ENCODE results near the gene SSMEM1. TPM values are rescaled to one million over a fixed set of nuclear protein-coding genes. Genes with fewer than 3 reads are reported as not detected.
"Not testable (repeated sequence)": the region's sequence is repeated elsewhere in the genome, so short reads cannot be mapped to it uniquely, and the experiment has no call there.

SSMEM1 gene
- total RNA-seq, 1 experiment from 2014 or later, result not detected

DNA sequence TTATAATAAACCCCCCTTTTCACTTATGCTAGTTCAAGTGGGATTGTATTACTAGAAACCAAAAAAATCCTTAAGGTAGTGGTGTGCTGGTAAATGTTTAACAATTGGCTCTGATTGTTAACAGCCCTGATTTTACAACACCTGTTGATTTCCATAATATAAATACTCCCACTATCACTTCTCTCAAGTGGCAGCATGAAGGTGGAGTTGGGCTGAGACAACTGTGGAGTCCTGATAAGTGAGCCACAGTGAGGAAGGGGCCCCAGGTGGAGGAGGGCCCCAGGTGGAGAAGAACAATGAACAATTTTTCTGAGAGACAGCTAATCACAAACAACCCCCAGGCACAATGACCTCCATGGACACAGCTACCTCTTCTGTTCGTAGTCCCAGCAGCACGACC lies 26.4 kb downstream of the SSMEM1 start:
- Histone ChIP-seq H3K4me1 (ENCODE audit: control insufficient read depth, insufficient read depth, low read length) (no peaks in the 10 kb centered on the region), H3K9me3 (ENCODE audit: control insufficient read depth, insufficient read depth, low read depth, low read length) (no peaks in the 10 kb centered on the region), H3K36me3 (ENCODE audit: control insufficient read depth, insufficient read depth, low read length) (no peaks in the 10 kb centered on the region), H3K27me3 (ENCODE audit: control insufficient read depth, insufficient read depth, low read length) (no peaks in the 10 kb centered on the region), H3K4me3 (ENCODE audit: low read depth in 2 of 2, low read length in 2 of 2) (no peak overlapping the region), H3K27ac (ENCODE audit: low read length) (no peak overlapping the region)
- no TSS peak for BruUV-seq (replicated peaks)
- intact Hi-C loops (cut with micrococcal nuclease; ENCODE audit: unreplicated experiment) (no loop called here), in situ Hi-C loops (cut with HindIII; ENCODE audit: low pct_unique_long_range_greater_than_20kb, low sequenced_read_pairs) (no loop called here)
- POLR2A ChIA-PET, result no interaction called here
- TF ChIP-seq CTCF (IDR thresholded peaks at IDR 0.05), result no peak
- ATAC-seq, result no peak
- no peak for DNase-seq (ENCODE audit: low read depth, low spot score)
- CTCF ChIA-PET, result no interaction called here

DNA sequence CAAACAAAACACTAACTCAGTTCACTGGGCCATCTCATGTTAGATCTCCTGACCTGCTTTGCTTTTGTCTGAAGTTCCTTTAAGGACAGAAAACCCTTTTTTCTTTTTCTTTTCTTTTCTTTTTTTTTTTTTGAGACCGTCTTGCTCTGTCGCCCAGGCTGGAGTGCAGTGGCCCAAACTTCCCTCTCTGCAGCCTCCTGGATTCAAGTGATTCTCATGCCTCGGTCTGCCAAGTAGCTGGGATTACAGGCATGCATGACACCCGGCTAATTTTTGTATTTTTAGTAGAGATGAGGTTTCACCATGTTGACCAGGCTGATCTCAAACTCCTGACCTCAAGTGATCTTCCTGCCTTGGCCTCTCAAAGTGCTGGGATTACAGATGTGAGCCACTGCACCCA lies 28.7 kb downstream of the SSMEM1 start:
- CTCF ChIA-PET; H3K4me3 ChIP-seq (ENCODE audit: low read depth in 2 of 2, low read length in 2 of 2); intact Hi-C loops (cut with micrococcal nuclease; ENCODE audit: unreplicated experiment); DNase-seq (ENCODE audit: low read depth, low spot score); in situ Hi-C loops (cut with HindIII; ENCODE audit: low pct_unique_long_range_greater_than_20kb, low sequenced_read_pairs); BruUV-seq (replicated peaks); POLR2A ChIA-PET; ATAC-seq; H3K9me3 ChIP-seq (ENCODE audit: control insufficient read depth, insufficient read depth, low read depth, low read length); H3K27me3 ChIP-seq (ENCODE audit: control insufficient read depth, insufficient read depth, low read length); H3K36me3 ChIP-seq (ENCODE audit: control insufficient read depth, insufficient read depth, low read length); H3K4me1 ChIP-seq (ENCODE audit: control insufficient read depth, insufficient read depth, low read length); H3K27ac ChIP-seq (ENCODE audit: low read length): not testable (repeated sequence)

- no TSS peak for BruUV-seq (replicated peaks)
- ATAC-seq (no peak), DNase-seq (ENCODE audit: low read depth, low spot score) (no peak)
- Histone ChIP-seq H3K27me3 (ENCODE audit: control insufficient read depth, insufficient read depth, low read length) (no peaks in the 10 kb centered on the region), H3K36me3 (ENCODE audit: control insufficient read depth, insufficient read depth, low read length) (no peaks in the 10 kb centered on the region), H3K4me1 (ENCODE audit: control insufficient read depth, insufficient read depth, low read length) (no peaks in the 10 kb centered on the region), H3K27ac (ENCODE audit: low read length) (no peak overlapping the region), H3K9me3 (ENCODE audit: control insufficient read depth, insufficient read depth, low read depth, low read length) (no peaks in the 10 kb centered on the region), H3K4me3 (ENCODE audit: low read depth in 2 of 2, low read length in 2 of 2) (no peak overlapping the region)
- ChIA-PET CTCF (no interaction called here), POLR2A (interaction anchor here (0.6 kb wide), 1 partner anchor 1085 kb away, joined by 6 read pairs; no protein-coding TSS in a partner anchor)
- TF ChIP-seq, protein P1, sequence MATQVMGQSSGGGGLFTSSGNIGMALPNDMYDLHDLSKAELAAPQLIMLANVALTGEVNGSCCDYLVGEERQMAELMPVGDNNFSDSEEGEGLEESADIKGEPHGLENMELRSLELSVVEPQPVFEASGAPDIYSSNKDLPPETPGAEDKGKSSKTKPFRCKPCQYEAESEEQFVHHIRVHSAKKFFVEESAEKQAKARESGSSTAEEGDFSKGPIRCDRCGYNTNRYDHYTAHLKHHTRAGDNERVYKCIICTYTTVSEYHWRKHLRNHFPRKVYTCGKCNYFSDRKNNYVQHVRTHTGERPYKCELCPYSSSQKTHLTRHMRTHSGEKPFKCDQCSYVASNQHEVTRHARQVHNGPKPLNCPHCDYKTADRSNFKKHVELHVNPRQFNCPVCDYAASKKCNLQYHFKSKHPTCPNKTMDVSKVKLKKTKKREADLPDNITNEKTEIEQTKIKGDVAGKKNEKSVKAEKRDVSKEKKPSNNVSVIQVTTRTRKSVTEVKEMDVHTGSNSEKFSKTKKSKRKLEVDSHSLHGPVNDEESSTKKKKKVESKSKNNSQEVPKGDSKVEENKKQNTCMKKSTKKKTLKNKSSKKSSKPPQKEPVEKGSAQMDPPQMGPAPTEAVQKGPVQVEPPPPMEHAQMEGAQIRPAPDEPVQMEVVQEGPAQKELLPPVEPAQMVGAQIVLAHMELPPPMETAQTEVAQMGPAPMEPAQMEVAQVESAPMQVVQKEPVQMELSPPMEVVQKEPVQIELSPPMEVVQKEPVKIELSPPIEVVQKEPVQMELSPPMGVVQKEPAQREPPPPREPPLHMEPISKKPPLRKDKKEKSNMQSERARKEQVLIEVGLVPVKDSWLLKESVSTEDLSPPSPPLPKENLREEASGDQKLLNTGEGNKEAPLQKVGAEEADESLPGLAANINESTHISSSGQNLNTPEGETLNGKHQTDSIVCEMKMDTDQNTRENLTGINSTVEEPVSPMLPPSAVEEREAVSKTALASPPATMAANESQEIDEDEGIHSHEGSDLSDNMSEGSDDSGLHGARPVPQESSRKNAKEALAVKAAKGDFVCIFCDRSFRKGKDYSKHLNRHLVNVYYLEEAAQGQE (IDR thresholded peaks at IDR 0.05; ENCODE audit: insufficient read depth in 1 of 2, low read depth in 2 of 2, low read length in 1 of 2), result no peak
- TF ChIP-seq SIN3A (IDR thresholded peaks at IDR 0.05; ENCODE audit: borderline replicate concordance, insufficient read depth, low read depth, low read length), result no peak
- in situ Hi-C loops (cut with HindIII; ENCODE audit: low pct_unique_long_range_greater_than_20kb, low sequenced_read_pairs) (no loop called here), intact Hi-C loops (cut with micrococcal nuclease; ENCODE audit: unreplicated experiment) (loop anchor here (5.0 to 10.0 kb wide), 2 partner anchors 247 to 595 kb away; no protein-coding TSS in a partner anchor)
Observed at GRCh38 chr7:130240240-130240639, 32.6 kb downstream of the SSMEM1 start.

Measured in Panc1 (cell line).